IMR-90 (cell line): ENCODE results near the gene ABHD6. TPM values are rescaled to one million over a fixed set of nuclear protein-coding genes. Genes with fewer than 3 reads are reported as not detected.

Source experiments
- CHD1 ChIP-seq: IDR thresholded peaks from 2 replicates; pipeline ENCODE4 v1.6.1; 2012; ENCODE audit warnings: low read depth, low read length, improper control_type of control experiment
- MAFK ChIP-seq: IDR thresholded peaks from 2 replicates; pipeline ENCODE4 v1.6.1; 2012; ENCODE audit warnings: low read depth, low read length, improper control_type of control experiment
- NFE2L2 ChIP-seq: fragments of 150-350 bp; IDR thresholded peaks from 2 replicates; pipeline ENCODE4 v1.6.1; 2016; ENCODE audit warnings: low read depth, mild to moderate bottlenecking, low read length
- SMC3 ChIP-seq: fragments of 150-350 bp; IDR thresholded peaks from 2 replicates; pipeline ENCODE4 v1.6.1; 2016; ENCODE audit warnings: low read depth, mild to moderate bottlenecking, antibody characterized with exemption, low read length, moderate library complexity
- polyA plus RNA-seq, 3 experiments: library from polyadenylated mRNA; depleted of rRNA; stranded (reverse); fragments of >200 nt; gene quantifications; 2 replicates each; pipeline ENCODE4 v1.2.3, GENCODE V29; 2012; ENCODE audit warnings: low replicate concordance in 1 of 3
- total RNA-seq: library from RNA; depleted of rRNA; stranded (reverse); fragments of >200 nt; gene quantifications from 2 replicates; pipeline ENCODE4 v1.2.3, GENCODE V29; 2012

ABHD6 gene
- total and polyA plus RNA-seq, 2 of the 4 experiments (the other 2 are of a cell fraction), result 5.0 to 5.6 TPM

DNA sequence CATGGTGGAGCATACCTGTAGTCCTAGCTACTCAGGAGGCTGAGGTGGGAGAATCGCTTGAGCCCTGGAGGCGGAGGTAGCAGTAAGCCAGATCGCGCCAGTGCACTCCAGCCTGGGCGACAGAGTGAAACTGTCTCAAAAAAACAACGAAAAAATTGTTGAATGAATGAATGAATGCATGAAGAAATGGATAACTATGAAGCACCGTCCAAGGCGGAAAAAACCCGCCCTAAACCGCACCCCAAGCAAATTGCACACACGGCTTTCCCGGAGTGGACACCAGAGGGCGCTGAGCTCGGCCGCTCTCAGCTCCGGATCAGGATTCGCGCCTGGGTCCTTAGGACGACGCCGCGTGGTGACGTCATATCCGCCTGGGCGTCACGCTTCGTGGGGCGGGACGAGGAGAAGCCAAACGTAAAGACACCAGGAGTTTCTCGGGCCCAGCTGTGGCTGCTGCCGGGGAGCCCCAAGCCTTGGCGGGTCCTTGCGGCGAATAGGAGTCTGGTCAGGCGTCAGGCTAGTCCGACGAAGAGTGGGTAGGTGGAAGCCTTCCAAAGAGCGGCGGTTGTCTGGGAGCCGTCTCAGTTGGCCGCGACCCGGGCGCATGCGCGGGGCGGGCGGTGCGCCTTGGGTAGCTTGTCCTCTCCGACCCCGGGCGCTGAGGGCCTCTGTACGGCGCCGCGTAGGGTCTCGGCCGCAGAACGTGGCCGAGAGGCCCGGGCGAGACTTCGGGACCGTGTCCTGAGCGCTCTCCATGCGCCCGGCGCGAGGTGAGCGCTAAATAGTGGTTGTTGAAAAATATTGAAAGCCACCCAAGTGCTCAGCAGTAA is 68.5 kb downstream of the ABHD6 start, which contains the start of the genes HTD2 and RPP14 (continued):
- TF ChIP-seq CHD1 (no peak), NFE2L2 (no peak), SMC3 (peak; percentile 54), MAFK (peak; percentile 65)
